HepG2 (cell line): ENCODE measurements around the gene CALR. TPM values are rescaled to one million over a fixed set of nuclear protein-coding genes. Genes with fewer than 3 reads are reported as not detected.

Experiments used
- BRF2 ChIP-seq: sonication (generic); formaldehyde crosslinking; IDR thresholded peaks from 2 replicates; pipeline ENCODE4 v1.8.1; 2022; ENCODE audit warnings: mild to moderate bottlenecking, missing genetic modification reagents
- CEBPB ChIP-seq: IDR thresholded peaks from 2 replicates; pipeline ENCODE4 v1.6.1; 2011; ENCODE audit warnings: low read depth, low read length, improper control_type of control experiment, borderline replicate concordance
- DBP ChIP-seq: sonication (generic); formaldehyde crosslinking; IDR thresholded peaks from 2 replicates; pipeline ENCODE4 v1.4.0; 2020; ENCODE audit warnings: missing genetic modification reagents; ENCODE audit errors: not compliant biosample characterization
- FOSL1 ChIP-seq: sonication (generic); formaldehyde crosslinking; IDR thresholded peaks from 2 replicates; pipeline ENCODE4 v1.9.0; 2021; ENCODE audit warnings: missing genetic modification reagents, borderline replicate concordance
- GPN1 ChIP-seq: sonication (generic); formaldehyde crosslinking; IDR thresholded peaks from 2 replicates; pipeline ENCODE4 v1.5.1; 2020; ENCODE audit warnings: missing genetic modification reagents, borderline replicate concordance
- HOXA7 ChIP-seq: sonication (generic); formaldehyde crosslinking; IDR thresholded peaks from 2 replicates; pipeline ENCODE4 v1.8.1; 2022; ENCODE audit warnings: mild to moderate bottlenecking, missing genetic modification reagents, moderate library complexity
- KDM5A ChIP-seq: fragments of 200-600 bp; sonication (generic); IDR thresholded peaks from 2 replicates; pipeline ENCODE4 v1.7.0; 2018; ENCODE audit warnings: antibody characterized with exemption, mild to moderate bottlenecking, low read length, borderline replicate concordance
- MTA3 ChIP-seq: sonication (generic); formaldehyde crosslinking; IDR thresholded peaks from 2 replicates; pipeline ENCODE4 v1.4.0; 2020; ENCODE audit warnings: missing genetic modification reagents
- MTERF4 ChIP-seq: sonication (generic); formaldehyde crosslinking; IDR thresholded peaks from 2 replicates; pipeline ENCODE4 v1.8.0; 2023; ENCODE audit warnings: mild to moderate bottlenecking, missing genetic modification reagents
- NR3C1 ChIP-seq: sonication (generic); formaldehyde crosslinking; IDR thresholded peaks from 2 replicates; pipeline ENCODE4 v1.4.0; 2020; ENCODE audit warnings: missing genetic modification reagents
- SOX6 ChIP-seq, 2 experiments: fragments of 450-650 bp in 1 of 2; sonication (generic) in 1 of 2; formaldehyde crosslinking in 1 of 2; IDR thresholded peaks; 2 replicates each; pipeline versions ENCODE4 v1.4.0 to v1.6.1; 2017 to 2020; ENCODE audit warnings: antibody characterized with exemption in 1 of 2, mild to moderate bottlenecking in 1 of 2, missing genetic modification reagents in 1 of 2
- ZBTB14 ChIP-seq: sonication (generic); formaldehyde crosslinking; IDR thresholded peaks from 2 replicates; pipeline ENCODE4 v1.4.0; 2020; ENCODE audit warnings: missing genetic modification reagents
- ZBTB8A ChIP-seq: sonication (generic); formaldehyde crosslinking; IDR thresholded peaks from 2 replicates; pipeline ENCODE4 v1.4.0; 2020; ENCODE audit warnings: mild to moderate bottlenecking, low read depth, missing genetic modification reagents, borderline replicate concordance
- ZNF256 ChIP-seq: sonication (generic); formaldehyde crosslinking; conservative IDR thresholded peaks from 2 replicates; pipeline ENCODE4 v1.4.0; 2020; ENCODE audit warnings: missing genetic modification reagents
- ZNF570 ChIP-seq: sonication (generic); formaldehyde crosslinking; IDR thresholded peaks from 2 replicates; pipeline ENCODE4 v1.4.0; 2020; ENCODE audit warnings: mild to moderate bottlenecking, missing genetic modification reagents, borderline replicate concordance
- polyA plus RNA-seq, 8 experiments: library from polyadenylated mRNA; depleted of rRNA in 3 of 8; stranded (reverse) in 7 of 8; unstranded in 1 of 8; fragments of >200 nt; fragmentation: Illumina TruSeq in 4 of 8; extraction: Trizol in 4 of 8; gene quantifications; 2 replicates each; pipeline versions ENCODE4 v1.2.1 to v1.2.3, GENCODE V29; 2011 to 2016; ENCODE audit warnings: low read depth in 4 of 8, missing spikeins in 1 of 8, mixed read lengths in 1 of 8; ENCODE audit not compliant: insufficient read depth in 1 of 8
- total RNA-seq, 5 experiments: library from RNA; depleted of rRNA; stranded (reverse); fragments of >200 nt; fragmentation: Illumina TruSeq; extraction: Trizol; gene quantifications; 2 replicates each; pipeline ENCODE4 v1.2.3, GENCODE V29; 2016; ENCODE audit warnings: low read depth in 1 of 5
- TF ChIP-seq, protein P1 (sequence below): sonication (generic); formaldehyde crosslinking; conservative IDR thresholded peaks from 2 replicates; pipeline ENCODE4 v1.8.0; 2022; ENCODE audit warnings: missing genetic modification reagents
- TF ChIP-seq, protein P2 (sequence below): sonication (generic); formaldehyde crosslinking; IDR thresholded peaks from 2 replicates; pipeline ENCODE4 v1.5.0; 2020; ENCODE audit warnings: missing genetic modification reagents
- TF ChIP-seq, protein P3 (sequence below): sonication (generic); formaldehyde crosslinking; IDR thresholded peaks from 2 replicates; pipeline ENCODE4 v1.8.0; 2022; ENCODE audit warnings: missing genetic modification reagents, low read depth, mild to moderate bottlenecking, borderline replicate concordance

Gene CALR
- total and polyA plus RNA-seq, 2 of the 13 experiments (the other 11 are each of a cell fraction or from before 2014, with no cell fraction given): 898 to 934 TPM

GRCh38 chr19:12983542-12984142 is 45.2 kb downstream of the CALR start (continued):
- TF ChIP-seq DBP (no peak), ZNF256 (CRISPR knock-in tag) (no peak), KDM5A (peak; percentile 75; the same call in 1 of the 2 replicates), NR3C1 (CRISPR knock-in tag) (no peak), FOSL1 (no peak), CEBPB (peak; percentile 24; the same call in 1 of the 2 replicates), MTA3 (CRISPR knock-in tag) (no peak), ZBTB8A (CRISPR knock-in tag) (no peak), ZBTB14 (CRISPR knock-in tag) (peak; percentile 99), MTERF4 (CRISPR knock-in tag) (no peak), ZNF570 (CRISPR knock-in tag) (no peak), HOXA7 (CRISPR knock-in tag) (no peak), SOX6 (IDR thresholded peaks at IDR 0.05) (no peak), SOX6 (CRISPR knock-in tag; IDR thresholded peaks at IDR 0.05) (0 out of 2 replicates have a peak, but pooled peaks have one; percentile 9), GPN1 (CRISPR knock-in tag) (no peak), BRF2 (CRISPR knock-in tag) (no peak)
- TF ChIP-seq, protein P1, sequence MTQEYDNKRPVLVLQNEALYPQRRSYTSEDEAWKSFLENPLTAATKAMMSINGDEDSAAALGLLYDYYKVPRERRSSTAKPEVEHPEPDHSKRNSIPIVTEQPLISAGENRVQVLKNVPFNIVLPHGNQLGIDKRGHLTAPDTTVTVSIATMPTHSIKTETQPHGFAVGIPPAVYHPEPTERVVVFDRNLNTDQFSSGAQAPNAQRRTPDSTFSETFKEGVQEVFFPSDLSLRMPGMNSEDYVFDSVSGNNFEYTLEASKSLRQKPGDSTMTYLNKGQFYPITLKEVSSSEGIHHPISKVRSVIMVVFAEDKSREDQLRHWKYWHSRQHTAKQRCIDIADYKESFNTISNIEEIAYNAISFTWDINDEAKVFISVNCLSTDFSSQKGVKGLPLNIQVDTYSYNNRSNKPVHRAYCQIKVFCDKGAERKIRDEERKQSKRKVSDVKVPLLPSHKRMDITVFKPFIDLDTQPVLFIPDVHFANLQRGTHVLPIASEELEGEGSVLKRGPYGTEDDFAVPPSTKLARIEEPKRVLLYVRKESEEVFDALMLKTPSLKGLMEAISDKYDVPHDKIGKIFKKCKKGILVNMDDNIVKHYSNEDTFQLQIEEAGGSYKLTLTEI: no peak
- TF ChIP-seq, protein P2, sequence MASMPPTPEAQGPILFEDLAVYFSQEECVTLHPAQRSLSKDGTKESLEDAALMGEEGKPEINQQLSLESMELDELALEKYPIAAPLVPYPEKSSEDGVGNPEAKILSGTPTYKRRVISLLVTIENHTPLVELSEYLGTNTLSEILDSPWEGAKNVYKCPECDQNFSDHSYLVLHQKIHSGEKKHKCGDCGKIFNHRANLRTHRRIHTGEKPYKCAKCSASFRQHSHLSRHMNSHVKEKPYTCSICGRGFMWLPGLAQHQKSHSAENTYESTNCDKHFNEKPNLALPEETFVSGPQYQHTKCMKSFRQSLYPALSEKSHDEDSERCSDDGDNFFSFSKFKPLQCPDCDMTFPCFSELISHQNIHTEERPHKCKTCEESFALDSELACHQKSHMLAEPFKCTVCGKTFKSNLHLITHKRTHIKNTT (CRISPR knock-in tag): no peak
- TF ChIP-seq, protein P3, sequence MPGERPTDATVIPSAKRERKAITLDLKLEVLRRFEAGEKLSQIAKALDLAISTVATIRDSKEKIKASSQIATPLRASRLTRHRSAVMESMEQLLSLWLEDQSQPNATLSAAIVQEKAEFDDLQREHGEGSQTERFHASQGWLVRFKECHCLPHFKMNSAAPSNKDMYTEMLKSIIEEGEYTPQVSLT (CRISPR knock-in tag): no peak
